Stimulated activated CD4-positive, alpha-beta T cell treated with anti-CD3 and anti-CD28 coated beads, Interleukin-12 subunit alpha, Interleukin-12 subunit beta, amount 100 ng/mL, for 48 hours (primary cell): Measurements from ENCODE around the gene HORMAD2.
"Not testable (repeated sequence)": the region's sequence is repeated elsewhere in the genome, so short reads cannot be mapped to it uniquely, and the experiment has no call there.

ENCODE experiments used
- DNase-seq, 3 donors: peaks; one replicate each; pipeline ENCODE4 v3.0.0-alpha.2; 2020; ENCODE audit warnings: low read depth in 2 of 3, low spot score in 1 of 3

The HORMAD2 gene

DNA sequence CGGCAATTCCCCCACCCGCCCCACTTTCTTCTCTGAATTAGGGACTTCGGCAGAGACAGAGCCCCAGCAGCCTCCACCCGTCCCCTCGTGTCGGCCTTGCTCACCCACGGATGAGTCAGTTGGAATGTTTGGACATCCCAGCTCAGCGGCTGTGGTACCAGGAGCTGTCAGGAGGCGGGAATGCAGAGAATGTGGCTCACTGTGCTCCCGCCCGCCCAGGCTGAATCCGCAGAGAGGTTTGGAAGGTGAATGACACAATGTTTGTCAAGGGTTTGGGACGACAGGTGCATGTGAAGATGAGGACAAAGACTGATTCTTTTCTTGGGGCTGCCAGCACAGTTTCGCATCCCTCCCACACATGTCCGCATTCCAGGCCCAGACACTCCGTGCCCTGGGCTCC, 126.7 kb downstream of the HORMAD2 start:
- DNase-seq, result no peak

DNA sequence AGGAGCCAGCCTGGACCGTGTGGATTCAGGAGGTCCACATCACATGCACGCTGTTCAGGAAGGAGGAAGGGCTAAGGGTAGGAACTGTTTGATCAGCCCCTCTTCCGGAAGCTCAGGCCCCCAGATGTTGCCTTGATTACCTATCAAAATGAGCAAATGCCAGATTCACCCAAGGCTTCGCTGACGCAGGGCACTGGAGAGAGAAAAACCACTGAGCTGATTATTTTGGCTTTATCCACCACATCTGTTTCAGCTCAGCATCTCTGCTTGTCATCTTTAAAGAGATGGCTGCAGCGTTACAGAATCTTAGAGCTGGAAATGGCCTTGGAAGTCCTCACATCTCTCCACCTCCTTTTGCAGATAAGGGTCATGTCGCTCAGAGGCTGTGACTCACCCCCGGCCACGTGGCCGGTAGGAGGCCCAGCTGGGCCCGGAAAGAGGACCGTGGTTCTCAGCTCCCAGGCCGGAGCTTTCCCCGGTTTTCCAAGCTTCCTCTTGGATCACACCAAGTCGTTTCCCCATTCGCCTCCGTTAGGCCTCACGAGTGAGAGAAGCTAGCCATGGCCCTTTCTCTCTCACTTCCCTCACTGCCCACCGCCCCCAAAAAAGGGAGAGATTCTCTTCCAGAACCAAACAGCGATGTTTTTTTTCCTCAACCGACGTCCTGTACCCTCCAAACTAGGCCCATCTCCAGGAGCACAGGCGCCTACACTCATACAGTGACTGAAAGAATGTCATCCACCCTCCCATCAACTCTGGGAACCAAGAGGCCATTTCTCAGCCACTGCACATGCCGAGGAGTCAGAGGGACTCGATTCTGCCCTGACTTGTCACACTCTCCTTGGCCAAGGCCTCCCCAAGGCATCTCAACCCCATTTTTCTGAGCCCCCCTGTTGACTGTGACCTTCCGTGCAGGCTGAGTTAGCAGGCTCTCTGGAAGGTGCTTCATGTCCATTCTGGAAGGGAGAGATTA, 128.7 kb downstream of the HORMAD2 start:
- DNase-seq, result no peak

DNA sequence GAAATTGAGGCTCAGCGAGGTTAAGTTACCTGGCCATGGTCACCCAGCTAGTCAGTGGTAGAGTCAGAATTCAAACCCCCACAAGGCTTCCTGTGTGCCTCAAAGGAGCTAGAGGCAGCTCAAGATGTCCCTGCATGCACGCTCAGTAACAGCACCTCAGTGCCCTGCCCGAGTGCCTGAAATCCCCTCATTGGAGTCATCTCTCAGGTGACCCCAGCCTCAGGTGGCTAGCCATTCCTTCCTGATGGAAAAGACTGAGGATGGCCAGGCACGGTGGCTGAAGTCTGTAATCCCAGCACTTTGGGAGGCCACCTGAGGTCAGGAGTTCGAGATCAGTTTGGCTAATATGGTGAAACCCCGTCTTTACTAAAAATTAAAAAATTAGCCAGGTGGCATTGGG, 129.4 kb downstream of the HORMAD2 start:
- no peak for DNase-seq

DNA sequence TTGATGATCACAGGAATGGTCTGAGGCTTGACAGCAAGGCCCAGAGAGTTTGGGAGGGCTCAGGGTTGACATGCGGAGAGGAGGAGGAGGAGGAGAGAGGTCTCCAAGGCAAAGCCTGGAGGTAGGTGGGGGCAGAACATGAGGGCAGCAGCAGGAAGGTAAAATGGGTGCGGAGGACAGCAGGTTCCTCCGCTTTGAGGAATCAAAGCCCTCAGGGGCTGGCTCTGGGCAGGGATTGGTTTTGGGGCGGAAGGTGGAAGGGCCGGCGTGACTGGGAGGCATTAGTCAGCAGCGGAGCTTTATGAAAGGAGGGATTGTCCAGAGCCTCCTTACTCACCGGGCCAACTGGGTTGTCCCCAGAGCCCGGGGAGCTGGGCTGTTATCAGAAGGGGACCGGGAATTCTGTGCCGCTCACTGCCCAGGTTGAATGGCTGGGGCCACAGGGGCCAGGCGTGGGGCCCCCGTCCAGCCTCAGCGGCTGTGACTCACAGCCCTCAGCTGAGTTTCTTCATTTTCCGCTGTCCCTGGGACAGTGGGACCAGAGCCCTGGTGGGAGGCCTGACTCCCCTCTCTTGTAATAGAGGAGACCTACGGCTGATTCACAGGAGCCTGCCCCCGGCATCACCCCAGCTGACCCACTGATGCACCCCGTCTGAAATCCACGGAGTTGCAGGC, 130.1 kb downstream of the HORMAD2 start:
- DNase-seq, result no peak

DNA sequence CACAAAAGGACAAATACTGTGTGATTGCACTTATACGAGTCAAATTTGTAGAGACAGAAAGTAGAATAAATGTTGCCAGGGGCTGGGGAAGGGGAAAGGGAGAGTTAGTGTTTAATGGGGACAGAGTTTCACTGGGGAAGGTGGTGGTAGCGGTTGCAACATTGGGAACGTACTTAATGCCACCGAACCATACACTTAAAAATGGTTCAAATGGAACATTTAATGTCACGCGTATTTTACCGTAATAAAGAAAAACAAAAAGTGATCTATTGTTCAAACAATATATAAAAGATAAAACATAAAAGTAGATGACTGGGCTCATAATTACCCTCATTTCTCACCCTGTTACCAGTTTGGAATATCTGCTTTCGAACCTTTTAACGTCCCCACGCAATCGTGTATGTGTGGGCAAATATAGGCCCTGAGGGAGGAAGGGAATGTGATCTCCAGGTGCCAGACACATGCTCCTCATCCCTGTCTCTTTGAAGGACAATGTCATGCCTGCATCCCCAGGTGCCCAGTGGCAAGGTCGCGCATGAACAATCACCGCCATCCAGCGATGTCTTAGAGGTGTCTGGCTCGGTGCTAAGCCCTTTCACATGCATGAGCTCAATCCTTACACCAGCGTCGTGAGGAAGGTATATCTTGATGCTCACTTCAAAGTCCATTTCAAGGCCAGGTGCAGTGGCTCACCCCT, 131.0 kb downstream of the HORMAD2 start:
- no peak for DNase-seq

DNA sequence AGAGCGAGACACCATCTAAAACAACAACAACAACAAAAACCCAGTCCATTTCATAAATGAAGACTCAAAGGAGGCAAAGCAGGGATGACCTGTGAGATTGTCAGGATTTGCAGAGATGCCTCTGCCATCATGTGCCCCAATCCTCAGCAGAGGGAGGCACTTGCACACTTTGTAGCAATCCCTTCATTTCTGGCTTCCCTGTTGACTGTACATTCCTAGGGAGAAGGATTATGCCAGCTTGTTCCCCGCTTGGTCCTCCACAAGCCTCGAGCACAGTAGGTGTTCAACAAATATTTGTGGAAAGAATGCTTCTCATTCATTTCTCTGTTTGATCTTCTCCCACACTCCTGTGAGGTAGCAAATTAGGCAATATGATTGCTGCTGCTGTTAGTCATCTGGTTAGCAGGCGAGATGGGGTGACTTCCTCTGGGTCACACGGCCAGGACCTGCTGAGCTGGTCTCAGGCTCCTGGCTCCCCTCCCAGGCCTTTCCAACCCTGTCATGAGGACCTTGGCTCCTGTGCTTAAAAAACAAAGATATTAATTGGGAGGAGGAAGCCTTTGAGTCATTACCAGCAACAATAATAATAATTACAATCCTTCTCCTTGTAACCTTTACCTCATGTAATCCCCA, 132.2 kb downstream of the HORMAD2 start:
- peak in 1 of 3 donors; percentile 16 for DNase-seq

DNA sequence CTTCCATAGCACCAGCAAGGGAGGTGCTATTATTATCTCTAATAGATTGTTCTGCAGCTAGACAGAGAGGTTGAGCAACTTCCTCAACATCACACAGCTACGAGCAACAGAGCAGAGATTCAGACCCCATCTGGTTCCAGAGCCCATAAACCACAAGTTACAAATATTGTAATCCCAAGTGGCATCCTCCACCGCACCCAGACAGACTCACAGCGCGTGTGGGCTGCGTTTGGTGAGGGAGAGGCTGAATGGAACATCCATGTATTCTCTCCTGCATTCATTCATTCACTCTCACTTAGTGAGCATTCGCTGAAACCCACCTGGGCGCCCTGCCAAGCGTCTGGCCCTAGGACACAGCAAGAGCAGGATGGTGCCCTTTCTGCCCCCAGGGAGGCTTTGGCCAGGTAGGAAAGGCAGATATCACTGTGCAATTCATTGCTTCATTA, 132.8 kb downstream of the HORMAD2 start:
- DNase-seq, result no peak

DNA sequence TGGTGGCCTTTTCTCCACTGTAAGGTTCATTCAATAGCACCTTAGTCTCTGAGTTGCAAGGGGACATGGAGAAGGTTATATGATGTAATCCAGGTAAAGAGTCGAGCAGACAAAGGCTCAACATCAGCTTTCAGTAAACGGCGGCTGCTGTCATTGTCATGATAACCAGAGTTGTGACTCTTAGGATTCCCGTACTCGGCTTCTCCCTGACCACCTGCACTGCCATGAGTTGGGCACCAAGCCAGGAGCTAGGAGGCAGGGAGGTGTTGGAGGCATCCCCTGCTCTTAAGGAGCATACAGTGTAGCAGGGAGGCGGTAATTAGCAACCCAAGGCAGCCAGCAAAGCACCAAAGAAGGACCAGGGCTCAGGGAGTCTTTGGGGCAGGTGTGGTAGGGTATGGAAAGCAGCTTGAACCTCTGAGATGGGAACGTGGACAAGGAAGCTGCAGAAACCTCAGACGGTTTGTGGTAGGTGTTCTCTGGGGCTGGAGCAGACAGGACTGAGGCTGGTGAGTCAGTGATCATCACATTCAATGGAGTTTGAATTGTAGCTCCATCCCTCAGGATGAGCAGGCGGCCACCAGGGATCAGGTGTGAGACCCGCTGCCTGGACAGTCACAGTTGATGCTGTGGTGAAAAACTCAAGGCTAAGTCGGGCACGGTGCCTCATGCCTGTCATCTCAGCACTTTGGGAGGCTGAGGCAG, 134.6 kb downstream of the HORMAD2 start:
- DNase-seq, result no peak

DNA sequence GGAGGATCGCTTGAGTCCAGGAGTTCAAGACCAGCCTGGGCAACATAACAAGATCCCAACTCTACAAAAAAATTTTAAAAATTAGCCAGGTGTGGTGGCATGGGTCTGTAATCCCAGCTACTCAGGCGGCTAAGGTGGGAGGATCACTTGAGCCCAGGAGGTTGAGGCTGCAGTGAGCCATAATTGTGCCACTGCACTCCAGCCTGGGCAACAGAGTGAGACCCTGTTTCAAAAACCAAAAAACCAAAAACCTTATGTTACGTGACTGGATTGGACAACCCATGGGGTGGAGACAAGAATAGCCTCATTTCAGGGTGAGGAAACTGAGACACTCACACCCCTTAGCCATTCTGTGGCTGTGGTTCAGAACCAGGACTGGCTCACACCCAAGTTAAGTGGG, 136.0 kb downstream of the HORMAD2 start:
- not testable (repeated sequence) for DNase-seq

DNA sequence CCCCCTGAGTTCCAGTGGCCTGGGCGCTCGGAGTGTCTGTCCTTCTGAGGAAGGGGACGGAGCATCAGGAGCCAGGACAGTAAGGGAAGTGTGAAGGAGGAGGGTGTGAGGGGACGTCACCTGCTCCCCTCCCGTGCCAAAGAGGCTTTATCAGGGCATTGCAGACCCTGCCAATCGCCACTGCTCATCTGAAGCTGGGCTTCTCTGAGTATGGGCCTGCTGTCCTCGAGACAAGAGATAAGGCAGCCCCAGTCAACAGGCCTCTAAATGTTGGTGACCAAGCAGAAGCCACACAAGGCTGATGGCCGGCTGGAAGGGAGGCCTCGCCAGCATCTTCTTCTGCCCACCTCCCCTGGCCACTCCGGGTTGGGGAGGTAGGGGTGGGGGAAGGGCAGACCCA, 136.4 kb downstream of the HORMAD2 start:
- DNase-seq, result no peak

DNA sequence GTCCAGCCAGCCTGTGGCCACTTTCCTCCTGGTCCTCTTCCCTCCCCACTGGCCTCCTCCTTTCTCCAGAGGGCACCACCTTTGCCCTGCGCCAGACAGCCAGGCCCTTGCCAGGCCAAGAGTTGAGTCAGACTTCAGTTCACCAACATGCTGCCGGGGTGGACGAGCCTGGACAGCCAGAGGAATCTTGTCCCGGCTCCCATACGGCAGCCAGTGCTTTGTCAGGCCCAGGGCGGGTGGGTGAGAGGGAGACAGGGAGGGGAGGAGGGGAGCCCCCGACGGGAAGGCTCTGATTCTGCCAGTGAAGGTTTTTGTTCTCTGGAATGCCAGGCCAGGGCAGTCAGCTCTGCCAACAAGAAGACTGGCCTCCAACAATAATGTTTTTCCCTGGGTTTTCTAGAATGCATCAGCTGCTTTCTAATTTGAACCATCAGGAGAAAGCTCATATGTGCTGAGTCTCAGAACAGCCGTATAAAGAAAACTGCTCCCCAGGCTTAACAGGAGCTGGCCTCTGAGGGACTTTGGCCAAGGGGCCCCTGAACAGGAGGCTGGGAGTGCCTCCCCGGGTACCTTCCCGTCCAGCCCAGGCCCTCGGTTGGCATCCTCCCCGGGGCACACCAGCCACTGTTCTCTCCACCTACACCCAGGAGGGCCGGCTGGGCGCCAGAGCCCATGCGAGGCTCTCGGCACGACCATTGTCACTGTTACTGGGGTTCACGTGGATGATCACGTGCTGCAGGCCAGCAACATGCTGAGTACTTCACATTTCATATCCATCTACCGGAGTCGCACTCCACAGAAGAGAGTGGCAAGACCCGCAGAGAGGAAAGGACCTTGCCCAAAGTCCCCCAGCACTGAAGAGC, 137.7 kb downstream of the HORMAD2 start:
- DNase-seq, result no peak

DNA sequence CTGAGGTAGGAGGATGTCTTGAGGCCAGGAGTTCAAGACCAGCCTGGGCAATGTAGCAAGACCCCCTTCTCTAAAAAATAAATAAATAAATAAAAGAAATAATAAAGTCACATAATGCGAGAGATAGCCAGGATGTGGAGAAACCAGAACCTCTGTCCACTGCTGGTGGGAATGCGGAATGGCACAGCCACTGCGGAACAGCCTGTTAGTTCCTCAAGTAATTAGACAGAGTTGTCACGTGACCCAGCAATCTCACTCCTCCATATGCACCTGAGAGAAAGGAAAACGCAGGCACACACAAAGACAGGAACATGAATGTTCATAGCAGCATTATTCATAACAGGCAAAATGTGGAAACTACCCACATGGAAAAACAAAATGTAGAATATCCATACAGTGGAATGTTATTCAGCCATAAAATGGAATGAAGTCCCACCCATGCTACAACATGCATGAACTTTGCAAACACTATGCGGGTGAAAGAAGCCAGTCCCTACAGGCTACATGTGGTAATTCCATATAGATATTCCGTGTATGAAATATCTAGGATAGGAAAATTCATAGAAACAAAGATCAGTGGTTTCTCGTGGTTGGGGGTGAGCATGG, 138.9 kb downstream of the HORMAD2 start:
- no peak for DNase-seq

DNA sequence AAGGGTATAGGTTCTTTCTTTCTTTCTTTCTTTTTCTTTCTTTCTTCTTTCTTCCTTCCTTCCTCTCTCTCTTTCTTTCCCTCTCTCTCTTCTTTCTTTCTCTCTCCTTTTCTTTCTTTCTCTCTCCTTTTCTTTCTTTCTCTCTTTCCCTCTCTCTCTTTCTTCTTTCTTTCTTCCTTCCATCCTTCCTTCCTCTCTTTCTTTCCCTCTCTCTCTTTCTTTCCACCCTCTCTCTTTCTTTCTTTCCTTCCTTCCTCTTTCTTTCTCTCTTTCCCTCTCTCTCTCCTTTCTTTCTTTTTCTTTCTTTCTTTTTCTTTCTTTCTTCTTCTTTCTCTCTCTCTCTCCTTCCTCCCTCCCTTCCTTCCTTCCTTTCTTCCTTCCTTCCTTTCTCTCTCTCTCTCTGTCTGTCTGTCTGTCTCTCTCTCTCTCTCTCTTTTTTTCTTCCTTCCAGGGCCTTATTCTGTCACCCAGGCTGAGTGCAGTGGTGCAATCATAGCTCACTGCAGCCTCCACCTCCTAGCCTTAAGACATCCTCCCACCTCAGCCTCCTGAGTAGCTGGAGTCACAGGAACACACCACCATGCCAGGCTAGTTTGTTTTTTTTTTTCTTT, 139.5 kb downstream of the HORMAD2 start:
- DNase-seq, result no peak

DNA sequence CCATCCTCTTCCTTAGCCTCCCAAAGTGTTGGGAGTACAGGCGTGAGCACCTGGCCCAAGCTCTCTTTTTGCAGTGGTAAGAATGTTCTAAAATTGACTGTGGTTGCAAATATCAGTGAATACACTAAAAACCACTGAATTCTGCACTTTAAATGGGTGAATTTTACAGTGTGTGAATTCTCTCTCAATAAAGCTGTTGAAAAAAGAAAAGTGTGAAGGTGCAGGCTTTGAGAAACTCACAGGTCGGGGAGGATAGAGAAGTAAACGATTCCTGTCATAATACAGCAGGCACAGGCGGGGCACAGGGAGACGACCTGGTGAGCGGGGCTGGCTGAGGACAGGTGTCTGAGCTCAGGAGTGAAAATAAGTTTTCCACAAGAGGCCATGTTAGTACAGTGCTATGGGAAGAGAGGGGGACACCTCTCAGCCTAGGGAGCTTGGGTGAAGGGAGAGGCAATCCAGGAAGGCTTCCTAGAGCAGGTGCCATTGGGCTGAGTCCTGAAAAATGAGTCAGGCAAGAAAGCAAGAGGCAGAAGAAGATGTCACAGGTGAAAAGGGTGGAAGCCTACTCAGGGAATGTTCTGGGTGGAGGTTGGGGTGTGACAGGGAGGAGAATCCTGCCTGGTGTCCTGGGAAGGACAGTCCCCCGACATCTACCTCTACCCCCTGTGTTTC, 140.2 kb downstream of the HORMAD2 start:
- no peak for DNase-seq

DNA sequence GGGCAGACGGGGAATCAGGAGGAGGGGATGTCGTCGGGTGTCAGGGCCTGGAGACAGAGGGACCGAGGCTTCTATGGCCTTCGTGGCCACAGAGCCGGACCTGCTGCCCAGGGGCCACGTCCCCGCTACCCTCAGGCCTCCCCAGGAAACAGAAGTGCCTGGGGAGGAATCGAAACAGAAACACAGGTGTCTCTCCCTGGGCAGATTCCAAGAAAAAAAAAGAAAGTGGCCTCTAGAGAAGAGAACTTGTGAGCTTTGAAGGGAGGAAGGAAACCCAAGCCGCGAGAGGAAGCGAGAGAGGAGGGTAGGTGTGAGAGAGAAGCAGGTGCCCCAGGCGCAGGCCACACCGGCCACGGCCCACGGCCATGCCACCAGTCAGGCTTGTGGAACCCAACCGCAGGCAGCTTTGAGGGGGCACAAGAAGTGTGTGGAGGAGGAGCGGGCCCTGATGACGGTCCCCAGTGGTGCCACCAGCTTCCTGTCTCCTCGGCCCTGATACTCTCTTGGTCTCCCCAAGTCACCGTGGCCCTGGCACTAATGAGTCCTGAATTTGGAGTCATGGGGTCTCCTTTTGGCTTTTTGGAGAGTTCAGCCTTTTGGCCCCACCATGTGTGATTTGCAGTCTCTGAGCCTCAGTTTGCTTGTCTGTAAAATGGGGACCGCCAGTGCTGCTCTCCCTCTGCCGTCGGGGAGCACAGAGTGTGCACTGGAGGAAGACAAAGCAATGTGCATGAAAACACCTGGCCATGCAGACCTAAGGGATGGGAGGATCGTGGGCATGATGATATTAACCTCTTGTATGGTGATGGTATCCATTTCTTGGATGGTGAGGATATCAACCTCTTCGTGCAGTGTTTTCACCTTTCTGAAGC, 141.1 kb downstream of the HORMAD2 start:
- peak in 1 of 3 donors; percentile 23 for DNase-seq

DNA sequence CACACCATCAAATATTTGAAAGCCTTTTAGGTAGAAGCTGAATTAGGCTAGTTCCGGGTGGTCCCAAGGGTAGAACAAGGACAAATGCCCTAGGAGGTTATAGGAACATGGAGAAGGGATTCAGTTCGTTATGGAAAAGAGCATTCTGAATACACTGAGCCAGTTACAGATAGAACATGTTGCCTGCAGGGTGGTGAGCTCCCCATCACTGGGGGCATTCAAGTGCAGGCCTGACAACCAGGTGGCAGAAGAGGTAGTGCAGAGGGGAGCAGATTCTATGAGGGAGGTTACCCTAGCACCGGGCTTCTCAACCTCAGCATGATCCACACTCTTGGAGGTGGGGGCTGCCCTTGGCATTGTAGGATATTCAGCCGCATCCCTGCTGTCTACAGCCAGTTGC, 142.1 kb downstream of the HORMAD2 start:
- no peak for DNase-seq

DNA sequence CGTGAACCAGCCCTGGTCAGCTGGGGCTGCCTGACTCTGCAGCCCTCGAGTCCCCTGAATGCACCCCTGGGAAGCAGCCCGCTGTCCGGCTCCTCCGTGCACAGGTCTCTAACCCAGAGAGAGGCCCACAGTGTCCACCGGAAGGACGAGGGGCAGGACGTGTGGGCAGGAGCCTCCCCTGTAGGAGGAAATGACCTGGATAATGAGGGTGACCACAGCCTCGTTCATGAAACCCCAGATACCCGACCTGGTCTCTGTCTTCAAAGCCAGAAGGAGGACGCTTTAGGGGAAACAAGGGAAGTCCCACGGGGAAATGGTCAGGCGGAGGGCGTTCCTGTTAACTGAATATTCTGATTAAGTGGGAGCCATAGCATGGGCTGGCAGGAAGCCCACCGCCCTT, 143.0 kb downstream of the HORMAD2 start:
- no peak for DNase-seq
